ENCODE measurements around the gene TEX36. TPM values are rescaled to one million over a fixed set of nuclear protein-coding genes. Genes with fewer than 3 reads are reported as not detected.
A peak's percentile ranks its signal among the peaks of the same experiment; 100 is the strongest.

Gene TEX36
- total RNA-seq, 1 donor from 2014 or later: not detected

DNA sequence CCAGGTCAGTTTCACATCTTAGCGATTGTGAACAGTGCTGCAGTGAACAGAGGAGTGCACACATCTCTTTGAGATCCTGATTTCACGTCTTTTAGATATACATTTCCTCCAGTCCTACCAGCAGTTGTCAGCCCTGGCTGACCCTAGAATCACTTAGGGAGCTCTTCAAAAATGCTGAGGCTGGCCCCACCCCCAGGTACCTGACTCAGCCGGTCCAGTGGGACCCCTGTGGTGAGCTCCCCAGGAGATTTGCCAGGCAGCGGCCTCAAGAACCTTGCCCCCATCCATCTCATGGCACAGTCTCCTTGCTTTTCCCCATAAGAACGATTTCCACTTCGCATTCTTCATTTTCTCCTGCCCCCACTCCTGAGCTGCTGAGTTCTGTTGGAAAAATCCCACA lies 45.5 kb downstream of the TEX36 start:
- no peak overlapping the region for H3K4me3 Mint-ChIP-seq (ENCODE audit: unreplicated experiment)
- no peak for DNase-seq (ENCODE audit: low spot score)
- peaks cover 4% of the 10 kb centered on the region for H3K36me3 Mint-ChIP-seq (ENCODE audit: low read depth, unreplicated experiment)
- H3K27ac Mint-ChIP-seq (ENCODE audit: unreplicated experiment): no peak overlapping the region
- H3K27me3 Mint-ChIP-seq (ENCODE audit: unreplicated experiment): peaks cover 7% of the 10 kb centered on the region
- H3K4me1 Mint-ChIP-seq (ENCODE audit: unreplicated experiment): peaks cover 3% of the 10 kb centered on the region
- TF ChIP-seq, protein P1, sequence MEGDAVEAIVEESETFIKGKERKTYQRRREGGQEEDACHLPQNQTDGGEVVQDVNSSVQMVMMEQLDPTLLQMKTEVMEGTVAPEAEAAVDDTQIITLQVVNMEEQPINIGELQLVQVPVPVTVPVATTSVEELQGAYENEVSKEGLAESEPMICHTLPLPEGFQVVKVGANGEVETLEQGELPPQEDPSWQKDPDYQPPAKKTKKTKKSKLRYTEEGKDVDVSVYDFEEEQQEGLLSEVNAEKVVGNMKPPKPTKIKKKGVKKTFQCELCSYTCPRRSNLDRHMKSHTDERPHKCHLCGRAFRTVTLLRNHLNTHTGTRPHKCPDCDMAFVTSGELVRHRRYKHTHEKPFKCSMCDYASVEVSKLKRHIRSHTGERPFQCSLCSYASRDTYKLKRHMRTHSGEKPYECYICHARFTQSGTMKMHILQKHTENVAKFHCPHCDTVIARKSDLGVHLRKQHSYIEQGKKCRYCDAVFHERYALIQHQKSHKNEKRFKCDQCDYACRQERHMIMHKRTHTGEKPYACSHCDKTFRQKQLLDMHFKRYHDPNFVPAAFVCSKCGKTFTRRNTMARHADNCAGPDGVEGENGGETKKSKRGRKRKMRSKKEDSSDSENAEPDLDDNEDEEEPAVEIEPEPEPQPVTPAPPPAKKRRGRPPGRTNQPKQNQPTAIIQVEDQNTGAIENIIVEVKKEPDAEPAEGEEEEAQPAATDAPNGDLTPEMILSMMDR (IDR thresholded peaks at IDR 0.05; ENCODE audit: unreplicated experiment): no peak
- no peaks in the 10 kb centered on the region for H3K9me3 Mint-ChIP-seq (ENCODE audit: unreplicated experiment)

GRCh38 chr10:125634606-125635005 lies 48.4 kb downstream of the TEX36 start:
- Mint-ChIP-seq H3K27me3 (ENCODE audit: unreplicated experiment) (peaks cover 5% of the 10 kb centered on the region), H3K36me3 (ENCODE audit: low read depth, unreplicated experiment) (peaks cover 13% of the 10 kb centered on the region), H3K9me3 (ENCODE audit: unreplicated experiment) (no peaks in the 10 kb centered on the region), H3K4me3 (ENCODE audit: unreplicated experiment) (no peak overlapping the region), H3K4me1 (ENCODE audit: unreplicated experiment) (peaks cover 26% of the 10 kb centered on the region), H3K27ac (ENCODE audit: unreplicated experiment) (no peak overlapping the region)
- TF ChIP-seq, protein P1 (IDR thresholded peaks at IDR 0.05; ENCODE audit: unreplicated experiment): no peak
- DNase-seq (ENCODE audit: low spot score): no peak

- Mint-ChIP-seq H3K4me1 (ENCODE audit: unreplicated experiment) (peaks cover 32% of the 10 kb centered on the region), H3K36me3 (ENCODE audit: low read depth, unreplicated experiment) (peaks cover 13% of the 10 kb centered on the region), H3K27ac (ENCODE audit: unreplicated experiment) (no peak overlapping the region), H3K9me3 (ENCODE audit: unreplicated experiment) (no peaks in the 10 kb centered on the region), H3K27me3 (ENCODE audit: unreplicated experiment) (peaks cover 5% of the 10 kb centered on the region), H3K4me3 (ENCODE audit: unreplicated experiment) (no peak overlapping the region)
- no peak for DNase-seq (ENCODE audit: low spot score)
- TF ChIP-seq, protein P1 (IDR thresholded peaks at IDR 0.05; ENCODE audit: unreplicated experiment): no peak
These were observed 49.4 kb downstream of the TEX36 start for GRCh38 chr10:125633517-125633999.

DNA sequence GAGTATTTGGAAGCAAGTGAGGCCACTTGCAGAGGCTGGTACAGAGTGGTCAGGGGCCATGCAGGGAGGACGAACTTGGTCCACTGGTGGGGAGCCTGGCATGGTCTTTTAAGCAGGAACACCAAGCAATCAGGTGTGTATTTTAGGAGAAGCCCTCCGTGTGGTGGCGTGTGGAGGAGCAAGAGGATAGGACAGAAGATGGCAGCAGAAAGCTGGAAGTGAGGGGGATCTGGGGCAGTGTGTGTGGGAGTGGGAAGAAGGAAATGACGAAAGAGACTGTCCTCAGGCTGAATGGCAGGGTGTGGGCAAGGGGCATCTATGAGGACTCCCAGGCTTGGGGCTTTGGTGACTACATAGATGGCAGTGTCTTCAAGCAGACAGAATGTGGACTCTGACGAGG lies 51.2 kb downstream of the TEX36 start:
- H3K27me3 Mint-ChIP-seq (ENCODE audit: unreplicated experiment): no peaks in the 10 kb centered on the region
- H3K27ac Mint-ChIP-seq (ENCODE audit: unreplicated experiment): no peak overlapping the region
- no peak for DNase-seq (ENCODE audit: low spot score)
- TF ChIP-seq, protein P1 (IDR thresholded peaks at IDR 0.05; ENCODE audit: unreplicated experiment): no peak
- no peak overlapping the region for H3K4me3 Mint-ChIP-seq (ENCODE audit: unreplicated experiment)
- H3K4me1 Mint-ChIP-seq (ENCODE audit: unreplicated experiment): peaks cover 42% of the 10 kb centered on the region
- peaks cover 13% of the 10 kb centered on the region for H3K36me3 Mint-ChIP-seq (ENCODE audit: low read depth, unreplicated experiment)
- no peaks in the 10 kb centered on the region for H3K9me3 Mint-ChIP-seq (ENCODE audit: unreplicated experiment)

DNA sequence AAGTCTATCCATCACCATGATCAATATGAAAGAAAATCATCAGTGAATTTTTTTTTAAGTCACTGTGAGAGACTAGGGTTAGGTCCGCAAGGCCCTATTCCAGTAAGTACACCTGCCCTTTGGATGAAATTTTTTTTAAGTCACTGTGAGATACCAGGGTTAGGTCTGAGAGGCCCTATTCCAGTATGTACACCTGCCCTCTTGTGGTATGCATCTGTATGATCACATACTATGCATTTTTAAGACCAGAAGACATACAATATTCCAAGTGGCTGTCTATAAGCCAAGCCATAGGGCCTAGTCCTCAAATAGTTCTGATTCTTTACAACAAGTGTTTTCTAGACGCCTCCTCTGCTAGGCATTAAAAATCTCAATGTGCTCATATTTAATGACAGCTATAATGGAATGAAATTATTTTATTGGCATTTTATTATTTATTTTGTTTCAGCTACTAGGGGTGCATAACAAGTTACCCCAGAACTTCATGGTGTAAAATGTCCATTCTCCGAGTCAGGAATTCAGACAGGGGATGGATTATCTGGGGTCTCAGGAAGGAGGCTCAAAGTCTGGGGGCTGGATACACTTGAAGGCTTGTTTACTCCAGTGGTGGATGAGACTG lies 53.1 kb downstream of the TEX36 start:
- H3K9me3 Mint-ChIP-seq (ENCODE audit: unreplicated experiment): no peaks in the 10 kb centered on the region
- peak overlapping the region; percentile 62 for H3K27ac Mint-ChIP-seq (ENCODE audit: unreplicated experiment)
- DNase-seq (ENCODE audit: low spot score): no peak
- H3K4me3 Mint-ChIP-seq (ENCODE audit: unreplicated experiment): no peak overlapping the region
- peaks cover 58% of the 10 kb centered on the region for H3K4me1 Mint-ChIP-seq (ENCODE audit: unreplicated experiment)
- peaks cover 2% of the 10 kb centered on the region for H3K27me3 Mint-ChIP-seq (ENCODE audit: unreplicated experiment)
- peaks cover 13% of the 10 kb centered on the region for H3K36me3 Mint-ChIP-seq (ENCODE audit: low read depth, unreplicated experiment)
- TF ChIP-seq, protein P1 (IDR thresholded peaks at IDR 0.05; ENCODE audit: unreplicated experiment): peak; percentile 70

Data from endothelial cell (in vitro differentiated cells).